ENCODE data around the gene SEPTIN12. TPM values are rescaled to one million over a fixed set of nuclear protein-coding genes. Genes with fewer than 3 reads are reported as not detected.

SEPTIN12 gene
- total RNA-seq, 1 experiment from 2014 or later: not detected

DNA sequence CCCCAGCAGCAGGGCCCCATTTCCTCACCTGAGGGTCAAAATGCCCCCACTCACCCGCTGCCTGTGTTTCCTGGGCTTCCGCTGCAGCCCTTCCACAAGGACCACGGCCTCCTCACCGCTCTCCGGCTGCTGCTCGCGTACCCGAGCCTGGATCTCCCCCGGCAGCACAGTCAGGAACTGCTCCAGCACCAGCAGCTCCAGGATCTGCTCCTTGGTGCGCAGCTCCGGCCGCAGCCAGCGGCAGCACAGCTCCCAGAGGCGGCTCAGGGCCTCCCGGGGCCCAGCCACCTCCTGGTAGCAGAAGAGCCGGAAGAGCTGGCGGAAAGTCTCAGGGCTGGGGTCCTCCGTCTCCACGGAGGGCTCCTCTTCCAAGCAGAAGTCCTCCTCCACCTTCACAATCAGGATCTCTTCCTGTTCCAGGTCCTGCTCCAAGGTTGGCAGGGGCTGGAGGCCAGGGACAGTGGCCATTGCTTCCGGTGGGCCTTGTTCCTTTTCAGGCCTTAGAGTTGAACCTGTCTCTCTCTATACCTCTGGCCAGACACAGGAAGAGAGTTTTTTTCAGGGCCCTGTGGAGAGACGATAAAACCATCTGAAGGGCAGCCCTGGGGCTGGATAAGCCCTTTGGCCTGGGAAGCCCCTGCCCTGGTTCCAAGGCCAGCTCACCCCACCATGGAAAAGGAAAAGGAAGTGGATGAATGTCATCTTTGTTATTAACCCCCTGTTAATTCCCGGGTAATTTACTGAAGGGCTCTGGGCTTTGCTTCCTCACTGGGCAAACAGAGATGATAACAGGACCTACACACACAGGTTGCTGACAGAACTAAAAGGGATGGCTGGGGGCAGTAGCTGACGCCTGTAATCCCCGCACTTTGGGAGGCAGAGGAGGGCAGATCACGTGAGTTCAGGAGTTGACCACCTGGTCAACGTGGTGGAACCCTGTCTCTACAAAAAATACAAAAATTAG is 22.4 kb downstream of the SEPTIN12 start:
- ChIA-PET CTCF (no interaction called here), POLR2A (interaction anchor here (3.1 kb wide), 1 partner anchor 37 kb away, joined by 16 read pairs; the partner anchor contains the start of gene ROGDI)
- peak overlapping the region; percentile 80 for H3K4me3 Mint-ChIP-seq
- peaks cover 12% of the 10 kb centered on the region for H3K36me3 Mint-ChIP-seq
- ATAC-seq: no peak
- TF ChIP-seq SOX15 (CRISPR knock-in tag; IDR thresholded peaks at IDR 0.05) (no peak), E2F4 (CRISPR knock-in tag; IDR thresholded peaks at IDR 0.05; ENCODE audit: borderline replicate concordance, low read depth) (no peak), USF2 (CRISPR knock-in tag; IDR thresholded peaks at IDR 0.05) (no peak), NFYB (CRISPR knock-in tag; conservative IDR thresholded peaks at IDR 0.05; ENCODE audit: low read depth) (no peak), CBFB (CRISPR knock-in tag; IDR thresholded peaks at IDR 0.05; ENCODE audit: low read depth) (no peak), IRF1 (CRISPR knock-in tag; IDR thresholded peaks at IDR 0.05) (no peak), FOXP1 (CRISPR knock-in tag; IDR thresholded peaks at IDR 0.05; ENCODE audit: borderline replicate concordance) (no peak), NR1H2 (CRISPR knock-in tag; IDR thresholded peaks at IDR 0.05) (no peak), CTCF (IDR thresholded peaks at IDR 0.05) (no peak), RORB (CRISPR knock-in tag; IDR thresholded peaks at IDR 0.05) (no peak), EMX1 (CRISPR knock-in tag; IDR thresholded peaks at IDR 0.05) (no peak), GRHL2 (CRISPR knock-in tag; IDR thresholded peaks at IDR 0.05; ENCODE audit: insufficient replicate concordance, severe bottlenecking) (no peak)
- TF ChIP-seq, protein P1, sequence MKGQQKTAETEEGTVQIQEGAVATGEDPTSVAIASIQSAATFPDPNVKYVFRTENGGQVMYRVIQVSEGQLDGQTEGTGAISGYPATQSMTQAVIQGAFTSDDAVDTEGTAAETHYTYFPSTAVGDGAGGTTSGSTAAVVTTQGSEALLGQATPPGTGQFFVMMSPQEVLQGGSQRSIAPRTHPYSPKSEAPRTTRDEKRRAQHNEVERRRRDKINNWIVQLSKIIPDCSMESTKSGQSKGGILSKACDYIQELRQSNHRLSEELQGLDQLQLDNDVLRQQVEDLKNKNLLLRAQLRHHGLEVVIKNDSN (CRISPR knock-in tag; IDR thresholded peaks at IDR 0.05): no peak
- H3K9me3 Mint-ChIP-seq: no peaks in the 10 kb centered on the region
- no peaks in the 10 kb centered on the region for H3K27me3 Mint-ChIP-seq (ENCODE audit: low read depth)
- no peak for DNase-seq (ENCODE audit: low spot score)
- H3K4me1 Mint-ChIP-seq: peaks cover 17% of the 10 kb centered on the region
- H3K27ac Mint-ChIP-seq: no peak overlapping the region

DNA sequence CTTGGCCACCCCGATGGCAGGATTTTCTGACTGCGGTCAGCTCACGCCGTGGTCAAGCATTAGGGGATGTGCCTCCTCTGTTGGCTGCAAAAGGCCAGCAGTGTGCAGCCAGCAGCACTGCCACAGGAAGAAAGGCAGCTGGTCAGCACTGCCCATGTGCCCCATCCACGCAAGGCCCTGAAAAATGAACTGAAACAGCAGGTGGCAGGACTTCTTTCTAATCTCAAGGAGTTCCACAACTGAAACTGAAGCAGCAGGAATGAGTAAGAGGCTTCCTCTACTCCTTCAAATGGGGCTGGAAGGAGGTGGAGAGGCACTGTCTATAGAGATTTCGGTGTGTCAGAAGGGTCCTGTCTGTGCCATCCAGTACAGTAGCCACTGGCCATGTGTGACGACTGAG is 24.4 kb downstream of the SEPTIN12 start:
- H3K27me3 Mint-ChIP-seq (ENCODE audit: low read depth): no peaks in the 10 kb centered on the region
- CTCF ChIA-PET: no interaction called here
- ATAC-seq: no peak
- peaks cover 12% of the 10 kb centered on the region for H3K4me1 Mint-ChIP-seq
- no peak for DNase-seq (ENCODE audit: low spot score)
- H3K27ac Mint-ChIP-seq: no peak overlapping the region
- no peaks in the 10 kb centered on the region for H3K9me3 Mint-ChIP-seq
- POLR2A ChIA-PET: interaction anchor here (0.7 kb wide), 1 partner anchor 221 kb away, joined by 3 read pairs; no protein-coding TSS in a partner anchor
- H3K4me3 Mint-ChIP-seq: no peak overlapping the region
- H3K36me3 Mint-ChIP-seq: peaks cover 28% of the 10 kb centered on the region
- TF ChIP-seq ZNF425 (CRISPR knock-in tag; conservative IDR thresholded peaks at IDR 0.05) (no peak), CTCF (IDR thresholded peaks at IDR 0.05) (no peak), MXD4 (CRISPR knock-in tag; IDR thresholded peaks at IDR 0.05; ENCODE audit: borderline replicate concordance) (no peak), FOXP1 (CRISPR knock-in tag; IDR thresholded peaks at IDR 0.05; ENCODE audit: borderline replicate concordance) (no peak), ATF2 (CRISPR knock-in tag; IDR thresholded peaks at IDR 0.05; ENCODE audit: borderline replicate concordance, low read depth) (no peak), USF2 (CRISPR knock-in tag; IDR thresholded peaks at IDR 0.05) (no peak), NR3C1 (CRISPR knock-in tag; conservative IDR thresholded peaks at IDR 0.05; ENCODE audit: low read depth) (no peak), TP53 (CRISPR knock-in tag; IDR thresholded peaks at IDR 0.05) (no peak)
- TF ChIP-seq, protein P2, sequence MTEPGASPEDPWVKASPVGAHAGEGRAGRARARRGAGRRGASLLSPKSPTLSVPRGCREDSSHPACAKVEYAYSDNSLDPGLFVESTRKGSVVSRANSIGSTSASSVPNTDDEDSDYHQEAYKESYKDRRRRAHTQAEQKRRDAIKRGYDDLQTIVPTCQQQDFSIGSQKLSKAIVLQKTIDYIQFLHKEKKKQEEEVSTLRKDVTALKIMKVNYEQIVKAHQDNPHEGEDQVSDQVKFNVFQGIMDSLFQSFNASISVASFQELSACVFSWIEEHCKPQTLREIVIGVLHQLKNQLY (CRISPR knock-in tag; IDR thresholded peaks at IDR 0.05): no peak
